ENCODE data around the gene MEGF8. TPM values are rescaled to one million over a fixed set of nuclear protein-coding genes. Genes with fewer than 3 reads are reported as not detected.

MEGF8 gene
- polyA plus RNA-seq, 1 donor from 2014 or later: 21.5 TPM

DNA sequence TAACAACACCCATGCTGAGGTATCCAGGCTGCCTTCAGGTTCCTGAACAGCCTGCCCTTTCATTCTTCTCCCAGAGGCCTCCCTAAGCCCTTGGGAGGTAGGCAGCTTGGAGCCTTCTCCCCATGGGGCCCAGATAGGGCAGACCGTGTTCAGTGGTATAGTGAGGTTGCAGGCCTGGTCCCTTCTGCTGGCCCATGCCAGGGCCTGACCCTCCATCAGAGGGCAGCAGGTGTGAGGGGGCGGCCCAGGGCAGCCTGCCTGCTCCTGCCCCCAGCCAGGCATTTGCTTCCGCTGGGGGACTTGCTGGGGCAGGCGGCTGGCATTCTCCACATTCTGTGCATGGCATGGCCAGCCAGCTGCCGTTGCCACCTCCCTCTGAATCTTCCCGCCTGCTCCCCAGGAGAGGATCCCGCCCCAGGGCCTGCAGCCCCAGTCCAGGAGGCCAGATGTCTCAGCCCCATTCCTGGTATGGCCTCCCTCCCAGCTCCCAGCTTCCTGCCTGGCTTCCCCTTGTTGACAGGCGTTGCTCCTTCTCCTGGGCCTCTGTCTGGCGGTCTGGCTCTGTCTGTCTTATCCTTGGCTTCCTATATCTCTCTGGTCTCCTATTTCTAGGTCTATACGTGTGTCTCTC, 47.5 kb upstream of the MEGF8 start:
- no peaks in the 10 kb centered on the region for H4K20me1 ChIP-seq (ENCODE audit: insufficient read depth)
- H3K9ac ChIP-seq (ENCODE audit: low read length): peak overlapping the region; percentile 95
- TF ChIP-seq RAD21 (conservative IDR thresholded peaks at IDR 0.05): no peak
- TF ChIP-seq, protein P1, sequence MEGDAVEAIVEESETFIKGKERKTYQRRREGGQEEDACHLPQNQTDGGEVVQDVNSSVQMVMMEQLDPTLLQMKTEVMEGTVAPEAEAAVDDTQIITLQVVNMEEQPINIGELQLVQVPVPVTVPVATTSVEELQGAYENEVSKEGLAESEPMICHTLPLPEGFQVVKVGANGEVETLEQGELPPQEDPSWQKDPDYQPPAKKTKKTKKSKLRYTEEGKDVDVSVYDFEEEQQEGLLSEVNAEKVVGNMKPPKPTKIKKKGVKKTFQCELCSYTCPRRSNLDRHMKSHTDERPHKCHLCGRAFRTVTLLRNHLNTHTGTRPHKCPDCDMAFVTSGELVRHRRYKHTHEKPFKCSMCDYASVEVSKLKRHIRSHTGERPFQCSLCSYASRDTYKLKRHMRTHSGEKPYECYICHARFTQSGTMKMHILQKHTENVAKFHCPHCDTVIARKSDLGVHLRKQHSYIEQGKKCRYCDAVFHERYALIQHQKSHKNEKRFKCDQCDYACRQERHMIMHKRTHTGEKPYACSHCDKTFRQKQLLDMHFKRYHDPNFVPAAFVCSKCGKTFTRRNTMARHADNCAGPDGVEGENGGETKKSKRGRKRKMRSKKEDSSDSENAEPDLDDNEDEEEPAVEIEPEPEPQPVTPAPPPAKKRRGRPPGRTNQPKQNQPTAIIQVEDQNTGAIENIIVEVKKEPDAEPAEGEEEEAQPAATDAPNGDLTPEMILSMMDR (IDR thresholded peaks at IDR 0.05; ENCODE audit: poor library complexity, severe bottlenecking): no peak
- TF ChIP-seq EP300 (conservative IDR thresholded peaks at IDR 0.05; ENCODE audit: poor library complexity, severe bottlenecking): no peak
- H3K27ac ChIP-seq (ENCODE audit: low read length): peak overlapping the region; percentile 99
- peaks cover 6% of the 10 kb centered on the region for H3K36me3 ChIP-seq (ENCODE audit: insufficient read depth, low read length)
- H3K9me2 ChIP-seq (ENCODE audit: insufficient read depth, low read length): no peaks in the 10 kb centered on the region
- no peak overlapping the region for H3K4me2 ChIP-seq (ENCODE audit: low read length)
- peaks cover 30% of the 10 kb centered on the region for H3K79me2 ChIP-seq (replicated peaks; ENCODE audit: insufficient read depth, low read length)
- H3K9me3 ChIP-seq (ENCODE audit: low read length): no peaks in the 10 kb centered on the region
- H3K27me3 ChIP-seq (ENCODE audit: insufficient read depth, low read depth, low read length): no peaks in the 10 kb centered on the region
- peak overlapping the region; percentile 91 for H3K4me3 ChIP-seq (ENCODE audit: low read length)
- H2AFZ ChIP-seq (ENCODE audit: low read depth, low read length): no peak overlapping the region
- no peaks in the 10 kb centered on the region for H3F3A ChIP-seq (ENCODE audit: insufficient read depth, low read length, poor library complexity, severe bottlenecking)

GRCh38 chr19:42278452-42279154, 46.8 kb upstream of the MEGF8 start:
- Histone ChIP-seq H3K9me2 (ENCODE audit: insufficient read depth, low read length) (no peaks in the 10 kb centered on the region), H4K20me1 (ENCODE audit: insufficient read depth) (no peaks in the 10 kb centered on the region), H3K9ac (ENCODE audit: low read length) (peak overlapping the region; percentile 95), H3K9me3 (ENCODE audit: low read length) (no peaks in the 10 kb centered on the region), H2AFZ (ENCODE audit: low read depth, low read length) (no peak overlapping the region), H3F3A (ENCODE audit: insufficient read depth, low read length, poor library complexity, severe bottlenecking) (no peaks in the 10 kb centered on the region), H3K4me2 (ENCODE audit: low read length) (peak overlapping the region; percentile 90), H3K36me3 (ENCODE audit: insufficient read depth, low read length) (peaks cover 6% of the 10 kb centered on the region), H3K27ac (ENCODE audit: low read length) (peak overlapping the region; percentile 99), H3K27me3 (ENCODE audit: insufficient read depth, low read depth, low read length) (no peaks in the 10 kb centered on the region), H3K79me2 (replicated peaks; ENCODE audit: insufficient read depth, low read length) (peaks cover 30% of the 10 kb centered on the region), H3K4me3 (ENCODE audit: low read length) (peak overlapping the region; percentile 91)
- no peak for TF ChIP-seq TAF1 (IDR thresholded peaks at IDR 0.05; ENCODE audit: low read depth)
- TF ChIP-seq MXI1 (conservative IDR thresholded peaks at IDR 0.05; ENCODE audit: poor library complexity, severe bottlenecking): no peak
- no peak for TF ChIP-seq EP300 (conservative IDR thresholded peaks at IDR 0.05; ENCODE audit: poor library complexity, severe bottlenecking)
- no peak for TF ChIP-seq REST (IDR thresholded peaks at IDR 0.05; ENCODE audit: borderline replicate concordance)
- no peak for TF ChIP-seq POLR2AphosphoS5 (IDR thresholded peaks at IDR 0.05)
- TF ChIP-seq, protein P1 (IDR thresholded peaks at IDR 0.05; ENCODE audit: poor library complexity, severe bottlenecking): no peak
- no peak for TF ChIP-seq EZH2 (IDR thresholded peaks at IDR 0.05; ENCODE audit: borderline replicate concordance, insufficient read depth, low read length, poor library complexity, severe bottlenecking)
- no peak for TF ChIP-seq RAD21 (conservative IDR thresholded peaks at IDR 0.05)
- TF ChIP-seq SMC3 (conservative IDR thresholded peaks at IDR 0.05; ENCODE audit: poor library complexity): no peak

Data from neural cell (in vitro differentiated cells).